ENCODE results near the gene TBC1D3B.
"Not testable (repeated sequence)": the region's sequence is repeated elsewhere in the genome, so short reads cannot be mapped to it uniquely, and the experiment has no call there.

TBC1D3B gene

DNA sequence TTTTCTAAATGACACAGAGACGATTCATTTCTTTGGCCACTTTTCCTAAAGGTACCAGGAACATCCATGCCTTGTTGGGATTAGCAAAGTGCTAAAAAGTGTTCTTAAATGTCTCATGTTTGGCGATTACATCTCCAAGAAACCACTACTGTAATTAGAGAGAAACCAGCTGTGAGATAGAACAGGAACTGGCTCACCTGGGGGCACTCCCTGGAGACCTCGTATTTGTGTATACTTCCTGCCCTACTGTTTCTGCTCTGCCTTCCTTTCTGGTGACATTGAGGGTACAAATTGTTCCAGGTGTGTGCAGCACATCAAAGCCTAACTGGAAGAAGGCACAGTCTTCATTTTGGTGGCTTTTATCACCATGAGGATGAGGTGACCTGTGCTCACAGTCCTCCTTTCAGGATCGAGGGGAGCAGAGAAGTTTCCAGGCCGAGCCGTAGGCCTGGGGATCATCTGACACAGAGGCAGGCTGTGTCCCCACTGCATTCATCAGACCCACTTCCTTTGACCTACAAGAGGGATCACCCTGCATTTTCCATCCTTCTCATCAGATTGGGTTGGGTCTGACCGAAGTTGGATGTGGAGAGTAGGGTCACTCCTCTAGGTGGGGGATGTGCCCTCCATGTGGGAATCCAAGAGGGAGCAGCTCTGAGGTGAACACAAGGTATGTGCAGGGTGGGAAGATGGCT lies 49.1 kb downstream of the TBC1D3B start:
- DNase-seq = no peak

DNA sequence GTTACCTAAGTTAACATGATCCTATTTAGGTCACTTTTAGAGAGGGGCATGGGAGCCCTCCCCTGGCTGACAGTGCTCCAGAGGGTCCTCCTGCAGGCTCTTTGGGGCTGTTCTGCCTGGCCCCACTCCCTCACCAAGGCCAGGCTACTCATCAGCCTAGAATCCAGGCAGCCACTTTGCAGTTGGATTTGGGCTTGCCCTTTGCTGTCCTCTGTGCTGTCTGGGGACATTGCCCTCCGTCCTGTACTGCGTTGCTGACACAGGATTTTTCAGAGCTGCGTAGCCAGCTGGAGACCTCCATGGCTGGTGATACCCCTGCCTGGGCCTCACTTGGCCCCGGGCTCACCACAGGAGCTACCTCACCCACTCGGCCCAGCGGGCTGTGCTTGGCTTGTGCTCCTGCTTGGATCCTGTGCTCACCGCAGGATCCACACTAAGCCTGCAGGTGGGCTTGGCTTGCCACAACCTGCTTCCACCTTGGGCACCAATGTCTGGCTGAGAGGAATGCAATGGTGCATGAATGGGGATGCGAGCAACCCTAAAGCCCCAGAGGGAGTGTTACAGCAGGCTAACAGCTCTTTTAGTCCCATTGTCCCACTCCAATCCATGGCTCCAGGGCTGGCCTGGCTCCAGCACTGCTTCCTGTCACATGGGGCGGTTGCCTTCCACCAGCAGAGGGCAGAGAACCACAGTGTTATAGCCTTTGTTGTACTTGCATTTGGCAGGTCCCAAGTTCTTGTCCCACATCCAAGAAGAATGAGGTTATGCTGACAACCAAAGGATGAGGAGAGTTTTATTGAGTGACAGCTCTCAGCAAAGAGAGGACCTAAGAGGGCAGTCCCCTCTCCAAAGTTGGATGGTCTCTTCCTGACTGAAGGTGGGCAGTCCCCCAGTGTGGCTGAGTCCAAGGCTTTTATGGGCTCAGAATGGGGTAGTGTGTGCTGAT lies 51.3 kb downstream of the TBC1D3B start:
- DNase-seq = no peak

DNA sequence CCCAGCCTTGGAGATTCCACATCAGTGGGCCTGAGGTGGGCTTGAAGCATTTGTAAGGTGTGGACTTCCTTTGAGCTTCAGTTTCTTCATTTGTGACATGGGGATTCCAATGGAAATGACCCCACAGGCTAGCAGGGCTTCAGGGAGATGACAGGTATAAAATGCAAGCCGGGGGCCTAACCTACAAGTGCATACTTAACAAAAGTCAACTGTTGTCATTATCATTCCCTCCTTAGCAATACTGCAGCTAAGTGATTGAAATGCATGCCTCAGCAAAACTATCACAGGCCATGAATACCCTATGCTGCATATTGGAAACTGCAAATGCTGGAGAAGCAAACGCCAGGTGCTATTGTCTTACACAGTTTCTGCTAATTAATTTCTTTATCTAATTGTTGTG lies 53.0 kb downstream of the TBC1D3B start:
- DNase-seq = no peak

DNA sequence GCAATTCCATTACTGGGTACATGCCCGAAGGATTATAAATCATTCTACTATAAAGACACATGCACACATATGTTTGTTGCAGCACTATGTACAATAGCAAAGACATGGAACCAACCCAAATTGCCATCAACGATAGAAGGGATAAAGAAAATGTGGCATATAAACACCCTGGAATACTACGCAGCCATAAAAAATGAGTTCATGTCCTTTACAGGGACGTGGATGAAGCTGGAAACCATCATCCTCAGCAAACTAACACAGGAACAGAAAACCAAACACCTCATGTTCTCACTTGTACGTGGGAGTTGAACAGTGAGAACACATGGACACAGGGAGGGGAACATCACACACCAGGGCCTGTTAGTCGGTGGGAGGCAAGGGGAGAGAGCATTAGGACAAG lies 55.3 kb downstream of the TBC1D3B start:
- not testable (repeated sequence) for DNase-seq

DNA sequence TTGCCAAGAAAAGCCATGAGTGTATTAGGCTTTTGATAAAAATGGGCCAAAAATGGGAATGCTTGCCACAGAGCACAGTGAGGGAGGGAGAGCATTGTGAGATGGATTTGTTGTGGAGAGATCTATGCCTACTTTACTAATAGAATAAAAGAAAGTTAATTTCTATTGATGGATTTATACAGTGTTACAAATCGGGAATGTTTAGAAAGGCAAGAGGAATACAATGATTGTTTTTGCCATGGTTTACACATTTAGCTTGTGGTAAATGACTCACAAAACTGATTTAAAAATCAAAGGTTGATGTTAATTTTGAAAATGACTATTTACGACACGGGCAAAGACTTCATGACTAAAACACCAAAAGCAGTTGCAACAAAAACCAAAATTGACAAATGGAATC lies 56.2 kb downstream of the TBC1D3B start:
- no peak for DNase-seq

DNA sequence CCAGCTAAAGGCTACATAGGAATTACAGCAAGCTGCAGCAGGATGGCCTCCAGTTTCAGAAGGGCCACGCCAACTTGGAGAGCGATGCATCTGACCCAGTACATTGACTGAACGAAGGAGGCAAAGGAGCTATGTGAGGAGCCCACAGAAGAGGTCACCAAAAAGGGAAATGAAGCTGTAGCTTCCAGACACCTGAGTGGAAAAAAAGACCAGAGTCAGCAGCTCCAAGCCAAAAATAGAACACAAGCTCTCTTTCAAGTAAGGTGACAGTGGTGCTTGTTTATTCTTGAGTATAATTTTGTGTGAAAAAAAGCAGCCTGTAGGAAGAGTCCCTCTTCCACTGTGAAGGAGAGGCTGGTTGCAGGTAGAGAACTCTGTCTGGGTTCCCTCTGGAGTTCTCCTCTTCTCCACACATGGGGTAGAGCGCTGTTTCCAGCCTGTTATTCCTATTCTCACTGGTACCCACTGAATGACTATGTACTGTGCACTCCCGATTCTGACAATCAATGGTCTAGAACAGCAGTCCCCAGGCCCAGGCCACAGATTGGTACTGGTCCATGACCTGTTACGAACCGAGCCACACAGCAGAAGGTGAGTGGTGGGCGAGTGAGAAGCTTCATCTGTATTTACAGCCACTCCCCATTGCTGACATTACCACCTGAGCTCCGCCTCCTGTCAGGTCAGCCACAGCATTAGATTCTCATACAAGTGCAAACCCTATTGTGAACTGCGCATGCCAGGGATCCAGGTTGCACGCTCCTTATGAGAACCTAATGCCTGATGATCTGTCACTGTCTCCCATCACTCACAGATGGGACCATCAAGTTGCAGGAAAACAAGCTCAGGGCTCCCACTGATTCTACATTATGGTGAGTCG lies 57.7 kb downstream of the TBC1D3B start:
- no peak for DNase-seq

DNA sequence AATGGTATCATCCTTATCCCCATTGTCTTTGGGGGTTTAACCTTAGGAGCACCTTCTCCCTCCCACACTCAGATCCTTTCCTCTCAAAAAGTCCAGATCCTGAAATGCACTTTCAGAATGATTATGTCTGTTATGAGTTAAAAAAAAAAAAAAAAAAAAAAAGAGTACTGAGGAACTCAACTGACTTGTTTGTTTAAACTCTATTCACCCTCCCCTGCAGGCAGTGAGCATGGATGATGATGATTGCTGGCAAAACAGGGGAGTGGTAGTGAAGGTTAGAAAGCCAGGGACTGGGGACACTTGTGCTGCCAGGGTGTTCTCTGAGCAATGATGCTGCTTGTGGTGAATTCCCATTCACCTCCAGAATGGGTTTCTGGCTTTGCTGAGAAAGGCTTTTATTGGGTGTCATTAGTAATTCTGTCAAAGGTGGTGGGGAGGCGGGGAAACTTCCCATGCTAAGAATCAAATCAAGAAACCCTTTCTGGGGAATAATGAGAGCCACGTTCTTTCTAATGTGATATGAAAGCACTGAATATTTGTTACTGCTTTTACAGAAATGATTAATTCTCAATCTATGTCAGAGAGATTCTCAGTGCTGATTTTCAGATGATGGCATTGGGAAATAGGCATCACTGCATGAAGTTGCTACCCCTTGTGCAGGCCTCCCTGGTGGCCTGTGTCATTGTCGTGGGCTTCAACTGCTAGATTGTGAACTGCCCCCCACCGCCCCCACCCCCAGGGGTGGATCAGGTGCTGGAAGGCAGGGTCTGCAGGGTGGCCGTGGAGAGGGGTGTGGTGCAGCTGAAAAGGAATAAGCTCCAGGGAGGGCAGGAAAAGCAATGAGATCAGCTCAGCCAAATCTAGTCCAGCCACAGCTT lies 58.7 kb downstream of the TBC1D3B start:
- DNase-seq = no peak

Data from central memory CD4-positive, alpha-beta T cell (primary cell).